ENCODE data around the gene ATAD3A.
A peak's percentile ranks its signal among the peaks of the same experiment; 100 is the strongest.
"Not testable (repeated sequence)": the region's sequence is repeated elsewhere in the genome, so short reads cannot be mapped to it uniquely, and the experiment has no call there.

Gene ATAD3A

GRCh38 chr1:1490633-1491230 lies 21.2 kb upstream of the ATAD3A start:
- no peak for DNase-seq

- no peak for DNase-seq
Observed at GRCh38 chr1:1491601-1492000, 20.4 kb upstream of the ATAD3A start.

DNA sequence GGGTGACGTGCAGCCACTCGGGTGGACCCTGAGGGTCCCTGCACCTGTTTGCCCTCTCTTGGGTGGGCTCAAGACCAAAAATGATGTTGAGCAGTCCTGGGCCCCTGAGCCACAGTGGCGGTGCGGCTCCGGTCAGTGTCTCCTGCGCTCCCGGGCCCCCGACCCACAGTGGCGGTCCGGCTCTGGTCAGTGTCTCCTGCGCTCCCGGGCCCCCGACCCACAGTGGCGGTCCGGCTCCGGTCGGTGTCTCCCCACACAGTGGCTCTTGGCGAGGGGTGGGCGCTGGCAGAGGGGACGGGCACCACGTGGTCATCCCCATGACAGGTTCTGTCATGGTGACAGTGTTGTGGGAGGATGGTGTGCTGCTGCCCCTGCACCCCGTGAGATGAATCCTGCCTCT lies 17.7 kb upstream of the ATAD3A start:
- not testable (repeated sequence) for DNase-seq

- DNase-seq = not testable (repeated sequence)
Observed at GRCh38 chr1:1495461-1495975, 16.4 kb upstream of the ATAD3A start.

DNA sequence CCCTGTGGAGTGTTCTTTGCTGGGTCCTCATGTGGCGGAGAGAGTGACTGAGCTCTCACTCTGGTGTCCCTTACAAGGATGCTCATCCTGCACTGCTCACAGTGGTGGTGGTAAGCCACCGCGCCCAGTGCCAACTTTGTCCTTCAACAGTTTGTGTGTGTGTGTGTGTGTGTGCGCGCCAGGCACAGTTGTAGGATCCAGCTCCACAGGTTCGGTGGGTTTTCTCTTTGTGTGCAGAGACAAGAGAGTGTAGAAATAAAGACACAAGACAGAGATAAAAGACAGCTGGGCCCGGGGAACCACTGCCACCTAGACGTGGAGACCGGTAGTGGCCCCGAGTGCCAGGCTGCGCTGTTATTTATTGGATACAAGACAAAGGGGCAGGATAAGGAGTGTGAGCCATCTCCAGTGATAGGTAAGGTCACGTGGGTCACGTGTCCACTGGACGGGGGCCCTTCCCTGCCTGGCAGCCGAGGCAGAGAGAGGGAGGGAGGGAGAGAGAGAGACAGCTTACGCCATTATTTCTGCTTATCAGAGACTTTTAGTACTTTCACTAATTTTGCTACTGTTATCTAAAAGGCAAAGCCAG lies 7.1 kb upstream of the ATAD3A start:
- peak; percentile 94 for DNase-seq

DNA sequence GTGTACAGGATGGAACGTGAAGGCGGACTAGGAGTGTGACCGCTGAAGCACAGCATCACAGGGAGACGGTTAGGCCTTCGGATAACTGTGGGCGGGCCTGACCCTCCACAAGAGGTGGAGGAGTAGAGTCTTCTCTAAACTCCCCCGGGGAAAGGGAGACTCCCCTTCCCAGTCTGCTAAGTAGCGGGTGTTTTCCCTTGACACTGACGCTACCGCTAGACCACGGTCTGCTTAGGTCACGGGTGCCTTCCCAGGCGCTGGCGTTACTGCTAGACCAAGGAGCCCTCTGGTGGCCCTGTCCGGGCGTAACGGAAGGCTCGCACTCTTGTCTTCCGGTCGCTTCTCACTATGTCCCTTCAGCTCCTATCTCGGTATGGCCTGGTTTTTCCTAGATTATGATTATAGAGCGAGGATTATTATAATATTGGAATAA lies 6.6 kb upstream of the ATAD3A start:
- DNase-seq = not testable (repeated sequence)

DNA sequence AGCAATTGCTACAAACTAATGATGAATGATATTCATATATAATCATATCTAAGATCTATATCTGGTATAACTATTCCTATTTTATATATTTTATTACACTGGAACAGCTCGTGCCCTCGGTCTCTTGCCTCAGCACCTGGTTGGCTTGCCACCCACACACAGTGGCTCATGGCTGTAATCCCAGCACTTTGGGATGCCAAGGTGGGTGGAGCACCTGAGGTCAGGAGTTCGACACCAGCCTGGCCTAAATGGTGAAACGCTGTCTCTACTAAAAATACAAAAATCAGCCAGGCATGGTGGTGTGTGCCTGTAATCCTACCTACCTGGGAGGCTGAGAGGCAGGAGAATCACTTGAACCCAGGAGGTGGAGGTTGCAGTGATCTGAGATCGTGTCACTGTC lies 6.2 kb upstream of the ATAD3A start:
- not testable (repeated sequence) for DNase-seq

GRCh38 chr1:1507305-1507704 lies 4.7 kb upstream of the ATAD3A start:
- no peak for DNase-seq

GRCh38 chr1:1508775-1509464 lies 3.0 kb upstream of the ATAD3A start:
- not testable (repeated sequence) for DNase-seq

DNA sequence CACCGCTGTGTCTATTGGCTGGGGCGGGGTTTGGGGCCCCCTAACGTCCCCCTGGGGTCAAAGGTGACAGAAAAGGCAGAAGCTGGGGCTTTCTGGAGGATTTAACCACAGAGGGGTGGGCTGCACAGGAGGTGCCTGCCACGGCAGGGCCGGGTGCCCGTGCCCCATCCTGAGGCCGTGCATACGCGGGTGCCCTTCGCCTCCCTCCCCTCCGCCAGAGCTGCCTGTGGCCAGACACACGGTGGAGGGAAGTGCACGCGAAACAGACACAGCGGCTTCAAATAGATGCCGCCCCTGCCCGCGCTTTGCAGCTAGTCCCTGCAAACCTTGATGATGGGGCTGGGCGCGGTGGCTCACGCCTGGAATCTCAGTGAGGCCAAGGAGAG lies 2.5 kb upstream of the ATAD3A start:
- DNase-seq = not testable (repeated sequence)

- DNase-seq = peak; percentile 69
Observed at GRCh38 chr1:1510912-1511532, 940 bp upstream of the ATAD3A start.

DNA sequence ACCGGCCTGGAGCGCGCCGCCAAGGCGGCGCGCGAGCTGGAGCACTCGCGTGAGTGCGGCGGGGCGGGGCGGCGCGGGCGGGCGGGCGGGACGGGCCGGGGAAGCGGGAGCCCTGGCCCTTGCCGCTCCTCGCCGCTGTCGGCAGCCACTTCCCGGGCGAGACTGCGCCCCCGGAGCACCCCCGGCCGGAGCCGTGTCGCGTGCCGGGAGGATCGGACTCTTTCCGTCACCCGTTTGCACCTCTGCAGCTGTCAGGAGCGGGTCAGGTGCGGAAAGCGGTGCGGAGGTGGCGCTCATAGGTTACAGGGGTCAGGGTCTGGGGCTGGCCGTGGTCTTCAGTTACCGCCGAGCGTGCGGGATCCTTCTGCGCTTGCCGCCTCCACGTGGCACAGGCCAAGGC lies 463 bp downstream of the ATAD3A start:
- not testable (repeated sequence) for DNase-seq

GRCh38 chr1:1513675-1514074 lies 1.7 kb downstream of the ATAD3A start:
- DNase-seq = not testable (repeated sequence)

DNA sequence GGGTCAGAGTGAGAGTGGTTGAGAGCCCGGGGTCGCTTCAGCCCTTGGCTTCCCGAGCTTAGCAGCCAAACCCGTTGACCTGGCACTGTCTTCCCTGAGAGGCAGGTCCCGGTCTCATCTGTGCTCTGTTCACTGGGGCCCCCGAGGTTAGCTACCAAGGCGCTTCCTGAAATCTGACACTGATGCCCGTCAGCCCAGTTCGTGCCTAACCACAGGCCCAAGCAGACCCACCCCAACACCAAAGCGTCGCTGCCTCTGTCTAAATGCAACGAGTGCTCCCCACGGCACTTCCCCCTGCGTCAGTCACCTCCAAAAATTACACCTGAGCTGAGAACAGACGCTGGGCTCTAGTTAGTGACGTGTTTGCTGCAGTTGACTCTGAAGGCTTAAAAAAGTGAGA lies 2.4 kb downstream of the ATAD3A start:
- DNase-seq = not testable (repeated sequence)

GRCh38 chr1:1516923-1517322 lies 5.0 kb downstream of the ATAD3A start:
- DNase-seq = not testable (repeated sequence)

- no peak for DNase-seq
Observed at GRCh38 chr1:1517973-1518620, 6.1 kb downstream of the ATAD3A start.

GRCh38 chr1:1518621-1519007 lies 6.7 kb downstream of the ATAD3A start:
- not testable (repeated sequence) for DNase-seq

DNA sequence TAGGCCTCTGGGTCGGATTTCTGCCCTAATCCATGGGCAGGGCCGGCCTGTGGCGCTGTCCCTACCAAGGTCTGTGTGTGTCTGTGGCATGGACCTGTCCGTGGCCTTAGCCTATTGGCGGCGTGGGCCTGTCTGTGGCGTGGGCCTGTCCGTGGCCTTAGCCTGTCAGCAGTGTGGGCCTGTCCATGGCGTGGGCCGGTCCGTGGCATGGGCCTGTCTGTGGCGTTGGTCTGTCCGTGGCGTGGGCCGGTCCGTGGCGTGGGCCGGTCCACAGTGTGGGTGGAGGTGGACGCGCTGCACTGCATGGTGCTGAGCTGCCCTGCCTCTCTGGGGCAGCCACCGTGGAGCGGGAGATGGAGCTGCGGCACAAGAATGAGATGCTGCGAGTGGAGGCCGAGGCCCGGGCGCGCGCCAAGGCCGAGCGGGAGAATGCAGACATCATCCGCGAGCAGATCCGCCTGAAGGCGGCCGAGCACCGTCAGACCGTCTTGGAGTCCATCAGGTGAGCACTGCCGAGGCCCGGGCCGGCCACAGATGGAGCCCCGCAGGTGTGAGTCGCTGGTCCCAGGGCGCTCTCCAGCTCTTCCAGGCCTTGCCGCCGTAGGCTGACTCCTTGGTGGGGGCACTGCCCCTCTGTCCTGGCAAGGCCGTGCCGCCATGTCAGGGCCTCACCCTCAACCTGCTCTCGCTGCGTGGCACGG lies 8.0 kb downstream of the ATAD3A start:
- not testable (repeated sequence) for DNase-seq

GRCh38 chr1:1521331-1521730 lies 9.4 kb downstream of the ATAD3A start:
- DNase-seq = no peak

- not testable (repeated sequence) for DNase-seq
Observed at GRCh38 chr1:1522536-1522935, 10.6 kb downstream of the ATAD3A start.

GRCh38 chr1:1523226-1523625 lies 11.3 kb downstream of the ATAD3A start:
- not testable (repeated sequence) for DNase-seq

- not testable (repeated sequence) for DNase-seq
Observed at GRCh38 chr1:1523651-1524050, 11.7 kb downstream of the ATAD3A start.
